Sciatic nerve (tissue), 2 donors: ENCODE data around the gene ALDH7A1. TPM values are rescaled to one million over a fixed set of nuclear protein-coding genes. Genes with fewer than 3 reads are reported as not detected.
A peak's percentile ranks its signal among the peaks of the same experiment; 100 is the strongest.
"Not testable (repeated sequence)": the region's sequence is repeated elsewhere in the genome, so short reads cannot be mapped to it uniquely, and the experiment has no call there.

Source experiments
- ATAC-seq: fragments of 200-7000 bp; cut with Tn5 transposase; one replicate; pipeline ENCODE4 v1.9.1; 2020; ENCODE audit warnings: mild to moderate bottlenecking, moderate library complexity
- DNase-seq: peaks from one replicate; pipeline ENCODE4 v3.0.0-alpha.2; 2020; ENCODE audit warnings: low spot score
- intact Hi-C: fragments of 100-400 bp; cut with DNase I; formaldehyde crosslinking; loops from one replicate; pipeline ENCODE4 v1.14.2; 2022
- total RNA-seq: library from RNA; stranded (reverse); fragmentation: NEBNext Ultra II Directional; extraction: Animal tissue kit (Norgen Biotek cat#: 25700); gene quantifications from one replicate; pipeline ENCODE4 v1.2.1, GENCODE V29; 2021
- donor health status: DM: no; HTN: no; CAD: no.
- donor health status: DM: no; HTN: no; CAD: no.

ALDH7A1 gene
- total RNA-seq, 1 donor from 2014 or later = 63.0 TPM

DNA sequence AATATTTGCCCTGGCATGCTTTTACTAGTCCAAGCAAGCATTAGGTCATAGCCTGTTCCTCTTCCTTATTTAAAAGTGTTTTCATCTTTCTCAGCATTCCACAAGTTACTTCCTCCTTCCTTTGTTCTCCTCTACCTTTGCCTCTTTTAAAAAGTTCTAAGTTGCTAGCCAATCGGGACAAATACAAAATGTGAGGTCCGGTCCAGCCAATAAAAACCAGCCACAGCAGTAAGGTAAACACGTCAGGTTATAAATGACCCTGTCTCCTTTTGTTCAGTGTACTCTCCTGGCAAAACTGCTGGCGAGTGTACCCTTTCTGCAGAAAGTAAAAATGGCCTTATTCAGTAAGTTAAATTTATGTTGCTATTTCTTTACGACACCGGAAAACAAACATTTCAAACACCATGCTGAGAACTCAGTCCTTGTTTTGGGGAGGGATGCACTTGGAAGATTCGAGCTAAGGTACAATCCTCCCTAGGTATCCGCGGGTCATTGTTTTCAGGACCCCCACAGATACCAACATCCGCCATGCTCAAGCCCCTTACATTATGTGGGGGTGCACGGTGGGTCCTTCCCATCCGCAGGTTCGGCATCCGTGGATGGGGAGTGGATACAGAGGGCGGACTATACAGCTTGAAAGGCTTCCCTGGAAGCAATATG, 5.1 kb upstream of the ALDH7A1 start:
- DNase-seq, ATAC-seq: not testable (repeated sequence)
- intact Hi-C loops = loop anchor here (10.0 kb wide), 1 partner anchor 265 kb away; no protein-coding TSS in a partner anchor

DNA sequence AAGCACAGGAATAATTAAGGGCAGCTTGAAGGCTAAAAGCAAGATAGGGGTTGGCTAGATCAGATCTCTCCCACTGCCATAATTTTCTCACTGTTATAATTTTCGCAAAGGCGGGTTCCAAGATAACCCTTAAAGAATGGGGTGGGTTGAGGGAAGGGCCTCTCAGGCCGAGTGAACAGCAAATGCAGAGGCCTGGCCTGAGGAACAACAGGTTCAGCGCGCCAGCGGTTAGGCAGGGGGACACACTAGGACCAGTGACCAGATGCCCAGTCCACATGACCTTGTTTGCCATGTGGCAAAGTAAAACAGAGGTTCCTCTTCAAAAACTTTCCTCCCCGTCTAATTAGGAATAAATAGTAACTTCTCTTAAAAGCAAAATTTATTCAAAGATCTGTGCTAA, 4.5 kb upstream of the ALDH7A1 start:
- ATAC-seq (no peak), DNase-seq (no peak)
- intact Hi-C loops = no loop called here

DNA sequence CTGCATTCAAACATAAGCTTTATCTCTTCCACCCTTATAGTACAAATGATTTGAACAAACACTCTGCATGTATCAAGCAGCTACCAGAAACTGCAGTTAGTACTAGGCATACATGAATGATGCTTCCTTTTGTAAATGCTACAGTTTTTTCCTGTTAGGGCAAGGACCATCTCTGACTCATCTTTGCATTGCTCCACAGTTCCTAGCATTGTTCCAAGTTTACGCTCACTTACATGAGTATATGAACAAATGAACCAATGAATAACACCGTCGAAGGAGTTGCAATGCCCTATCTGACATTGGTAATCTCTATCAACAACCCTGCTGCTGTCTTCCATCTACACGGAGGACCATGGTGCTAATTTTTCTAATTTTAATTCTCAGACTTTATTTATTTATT, 2.1 kb upstream of the ALDH7A1 start:
- intact Hi-C loops = no loop called here
- no peak for ATAC-seq

DNA sequence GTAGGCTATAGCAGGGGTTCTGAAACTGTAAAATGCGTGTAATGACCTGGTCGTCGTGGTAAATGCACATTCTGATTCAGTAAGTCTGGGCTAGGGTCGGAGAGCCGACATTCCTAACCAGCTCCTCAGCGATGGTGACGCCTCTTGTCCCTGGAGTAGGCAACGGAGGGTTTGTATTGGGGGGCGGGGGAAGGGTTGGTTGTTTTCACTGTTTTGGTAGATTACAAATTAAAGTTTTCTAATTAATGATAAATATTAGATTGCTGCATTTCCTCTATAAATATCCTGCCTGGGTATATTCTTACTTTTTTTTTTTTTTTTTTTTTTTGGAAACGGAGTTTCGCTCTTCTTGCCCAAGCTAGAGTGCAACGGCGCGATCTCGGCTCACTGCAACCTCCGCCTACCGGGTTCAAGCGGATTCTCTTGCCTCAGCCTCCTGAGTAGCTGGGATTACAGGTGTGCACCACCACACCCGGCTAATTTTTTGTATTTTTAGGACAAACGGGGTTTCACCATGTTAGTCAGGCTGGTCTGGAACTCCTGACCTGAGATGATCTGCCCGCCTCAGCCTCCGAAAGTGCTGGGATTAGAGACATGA, 566 bp upstream of the ALDH7A1 start:
- DNase-seq (no peak), ATAC-seq (no peak)
- intact Hi-C loops = no loop called here

More for the DNA sequence above, 2.1 kb upstream of the ALDH7A1 start:
- no peak for DNase-seq

DNA sequence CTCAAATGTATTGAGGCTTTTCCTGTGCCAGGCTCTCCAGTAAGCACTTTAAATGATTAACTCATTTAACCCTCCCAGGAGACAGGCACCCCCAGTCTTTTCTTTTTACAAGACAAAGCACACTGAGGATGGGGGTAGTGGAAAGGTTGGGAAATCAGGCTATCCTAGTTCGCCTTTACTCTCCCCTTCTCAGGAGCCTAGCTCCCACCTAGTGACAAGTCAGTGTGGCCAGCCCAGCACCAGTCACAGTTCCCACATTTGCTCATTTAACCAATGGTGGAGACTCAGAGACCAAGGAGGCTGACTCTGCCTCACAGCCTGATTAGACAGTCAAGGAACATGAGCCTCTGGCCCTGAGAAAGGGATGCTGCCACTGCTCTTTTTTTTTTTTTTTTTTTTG, 3.5 kb downstream of the ALDH7A1 start:
- ATAC-seq = no peak
- DNase-seq = no peak
- intact Hi-C loops = no loop called here

GRCh38 chr5:126589536-126590297, 5.3 kb downstream of the ALDH7A1 start:
- intact Hi-C loops = no loop called here
- DNase-seq (no peak), ATAC-seq (no peak)

GRCh38 chr5:126587551-126588390, 7.2 kb downstream of the ALDH7A1 start:
- intact Hi-C loops = no loop called here
- ATAC-seq (peak; percentile 34), DNase-seq (no peak)

DNA sequence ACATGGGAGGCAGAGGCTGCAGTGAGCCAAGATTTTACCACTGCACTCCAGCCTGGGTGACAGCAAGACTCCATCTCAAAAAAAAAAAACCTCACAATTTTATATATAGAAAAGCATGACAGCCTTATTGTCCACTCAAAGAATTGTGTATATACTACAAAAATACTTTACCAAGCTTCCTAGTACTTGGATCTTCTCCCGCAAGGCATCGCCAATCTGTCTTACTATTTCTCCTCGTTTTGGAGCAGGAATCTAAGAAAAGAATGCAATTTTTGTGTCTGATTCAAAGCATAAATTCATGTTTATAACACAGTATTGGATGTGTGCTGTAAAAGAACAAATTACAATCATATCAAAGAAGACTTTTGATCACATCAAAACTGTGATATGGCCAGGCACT, 11.3 kb downstream of the ALDH7A1 start:
- intact Hi-C loops = no loop called here
- no peak for ATAC-seq
- DNase-seq = no peak

GRCh38 chr5:126579716-126580115, 15.3 kb downstream of the ALDH7A1 start:
- ATAC-seq (no peak), DNase-seq (no peak)
- intact Hi-C loops = no loop called here

DNA sequence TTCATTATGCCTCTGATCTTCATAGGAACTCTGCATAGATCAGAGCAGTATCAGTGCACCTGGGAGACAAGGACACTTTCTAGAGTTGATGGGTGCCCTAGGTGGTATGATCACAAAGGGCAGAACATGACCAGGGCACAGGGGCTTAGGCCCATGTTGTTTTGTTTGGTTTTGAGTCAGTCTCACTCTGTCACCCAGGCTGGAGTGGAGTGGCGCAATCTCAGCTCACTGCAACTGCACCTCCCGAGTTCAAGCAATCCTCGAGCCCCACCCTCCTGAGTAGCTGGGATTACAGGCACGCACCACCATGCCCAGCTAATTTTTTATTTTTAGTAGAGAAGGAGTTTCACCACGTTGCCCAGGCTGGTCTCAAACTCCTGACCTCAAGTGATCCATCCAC, 17.6 kb downstream of the ALDH7A1 start:
- intact Hi-C loops = no loop called here
- DNase-seq (no peak), ATAC-seq (no peak)

DNA sequence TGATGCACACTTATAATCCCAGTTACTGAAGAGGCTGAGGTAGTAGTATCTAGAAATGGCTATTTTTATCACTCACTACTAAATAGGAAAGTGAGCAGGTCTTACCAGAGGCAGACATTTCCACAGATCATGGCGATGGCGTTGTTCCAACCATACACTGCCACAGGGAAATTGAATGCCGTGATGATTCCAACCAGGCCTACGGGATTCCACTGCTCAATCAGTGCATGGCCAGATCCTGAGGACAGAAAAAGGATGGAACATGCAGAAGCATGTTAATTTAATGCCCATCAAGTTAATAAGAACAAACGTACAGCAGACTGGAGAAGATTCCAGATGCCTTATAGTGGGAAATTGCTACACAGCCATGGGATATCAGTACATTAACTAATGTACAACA, 18.0 kb downstream of the ALDH7A1 start:
- ATAC-seq (no peak), DNase-seq (no peak)
- intact Hi-C loops = no loop called here

DNA sequence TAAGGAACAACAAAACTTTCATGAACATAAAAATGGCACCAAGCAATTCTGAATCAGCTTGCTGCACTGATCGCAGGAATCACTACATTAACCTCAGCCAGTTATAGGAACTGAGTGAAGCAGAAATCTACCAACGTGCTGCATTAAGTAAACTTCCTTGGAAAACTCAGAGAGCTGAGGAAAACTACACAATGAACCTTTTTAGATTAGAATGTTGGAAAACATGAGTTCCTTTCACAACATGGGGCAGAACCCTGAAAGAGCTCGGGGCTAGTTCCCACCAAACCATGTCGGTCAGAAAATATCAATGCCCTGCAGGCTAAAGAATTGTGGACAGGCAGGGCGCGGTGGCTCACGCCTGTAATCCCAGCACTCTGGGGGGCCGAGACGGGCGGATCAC, 19.4 kb downstream of the ALDH7A1 start:
- DNase-seq = no peak
- intact Hi-C loops = no loop called here
- ATAC-seq = no peak

DNA sequence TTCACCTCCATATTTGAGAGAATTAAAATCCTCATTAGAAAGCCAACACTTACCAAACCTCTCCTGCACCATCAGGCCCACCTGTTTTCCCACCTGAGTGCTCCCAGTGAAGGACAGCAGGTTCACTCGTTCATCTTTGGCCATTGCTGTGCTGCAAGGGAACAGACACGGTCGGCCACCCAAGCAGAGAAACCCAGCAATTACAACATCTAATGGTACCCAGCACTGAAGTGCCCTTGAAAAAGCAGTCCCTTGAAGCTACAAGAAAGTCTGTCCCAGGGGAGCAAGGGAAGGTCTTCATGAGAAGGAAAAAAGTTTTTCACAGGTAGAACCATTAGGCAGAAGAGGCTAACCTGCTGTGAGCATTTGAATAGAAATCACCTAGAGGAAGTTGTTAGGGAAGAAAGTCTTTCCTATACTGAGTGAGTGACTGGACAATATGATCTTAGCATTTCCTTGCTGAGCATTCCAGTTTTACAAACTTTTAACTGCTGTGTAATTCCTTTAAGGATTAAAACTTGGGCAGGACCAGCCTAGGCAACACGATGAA, 26.7 kb downstream of the ALDH7A1 start:
- intact Hi-C loops = no loop called here
- no peak for DNase-seq
- ATAC-seq = no peak

- ATAC-seq (no peak), DNase-seq (no peak)
- intact Hi-C loops = no loop called here
These were observed 32.2 kb downstream of the ALDH7A1 start for GRCh38 chr5:126562823-126563222.

DNA sequence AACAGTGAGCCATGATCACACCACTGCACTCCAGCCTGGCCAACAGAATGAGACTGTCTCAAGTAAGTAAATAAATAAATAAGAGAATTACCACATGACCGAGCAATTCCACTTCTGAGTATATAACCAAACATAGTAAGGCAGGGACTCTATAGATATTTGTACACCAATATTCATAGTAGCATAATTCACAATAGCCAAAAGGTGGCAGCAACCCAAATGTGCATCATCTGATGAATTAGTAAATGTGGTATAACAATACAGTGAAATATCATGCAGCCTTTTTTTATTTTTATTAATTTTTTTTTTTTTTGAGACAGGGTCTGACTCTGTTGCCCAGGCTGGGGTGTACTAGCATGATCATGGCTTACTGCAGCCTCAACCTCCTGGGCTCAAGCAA, 33.1 kb downstream of the ALDH7A1 start:
- DNase-seq (no peak), ATAC-seq (no peak)
- intact Hi-C loops = no loop called here

DNA sequence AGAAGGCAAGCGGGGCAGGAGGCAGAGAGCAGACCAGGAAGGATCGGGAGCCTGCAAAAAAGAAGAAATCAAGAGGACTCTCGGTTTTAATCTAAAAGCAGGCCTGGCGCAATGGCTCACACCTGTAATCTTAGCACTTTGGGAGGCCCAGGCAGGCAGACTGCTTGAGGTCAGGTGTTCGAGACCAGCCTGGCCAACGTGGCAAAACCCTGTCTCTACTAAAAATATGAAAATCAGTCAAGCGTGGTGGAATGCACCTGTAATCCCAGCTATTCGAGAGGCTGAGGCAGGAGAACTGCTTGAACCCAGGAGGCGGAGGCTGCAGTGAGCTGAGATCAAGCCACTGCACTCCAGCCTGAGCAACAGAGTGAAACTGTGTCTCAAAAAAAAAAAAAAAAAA, 39.9 kb downstream of the ALDH7A1 start:
- intact Hi-C loops, DNase-seq, ATAC-seq: not testable (repeated sequence)

- no peak for DNase-seq
- intact Hi-C loops = no loop called here
- no peak for ATAC-seq
These were observed 42.4 kb downstream of the ALDH7A1 start for GRCh38 chr5:126552614-126553013.

- ATAC-seq = no peak
- no peak for DNase-seq
- intact Hi-C loops = no loop called here
These were observed 50.8 kb downstream of the ALDH7A1 start for GRCh38 chr5:126544087-126544740.

DNA sequence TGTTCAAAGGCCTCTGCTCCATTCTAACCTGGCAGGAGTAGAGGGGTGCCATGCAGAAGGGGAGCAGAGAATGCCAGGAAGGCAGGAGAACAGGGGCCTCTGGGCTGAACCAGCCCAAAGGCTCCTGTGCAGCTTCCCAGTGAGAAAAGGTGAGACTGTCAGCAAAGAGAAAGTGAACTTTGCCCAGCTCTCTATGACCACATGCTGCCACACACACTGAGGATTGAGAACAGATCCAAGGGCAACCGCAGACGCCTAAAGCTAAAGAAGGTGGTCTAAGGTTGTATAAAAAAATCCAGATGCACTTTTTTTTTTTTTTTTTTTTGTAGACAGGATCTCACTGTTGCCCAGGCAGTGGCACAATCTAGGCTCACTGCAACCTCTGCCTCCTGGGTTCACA, 51.4 kb downstream of the ALDH7A1 start:
- no peak for DNase-seq
- ATAC-seq = no peak
- intact Hi-C loops = no loop called here
